Renal pelvis (tissue), 4 donors: Measurements from ENCODE around the gene RFTN1. TPM values are rescaled to one million over a fixed set of nuclear protein-coding genes. Genes with fewer than 3 reads are reported as not detected.

Experiments used
- DNase-seq: peaks from one replicate; pipeline ENCODE4 v3.0.0-alpha.2; 2013
- polyA plus RNA-seq, 3 donors: library from polyadenylated mRNA; unstranded; fragments of 120-200 nt; gene quantifications; one replicate each; pipeline ENCODE4 v1.2.1, GENCODE V29; 2013; ENCODE audit not compliant: insufficient read length in 3 of 3

The RFTN1 gene
- polyA plus RNA-seq, 3 donors: 25.1 to 32.5 (median 31.6) TPM

DNA sequence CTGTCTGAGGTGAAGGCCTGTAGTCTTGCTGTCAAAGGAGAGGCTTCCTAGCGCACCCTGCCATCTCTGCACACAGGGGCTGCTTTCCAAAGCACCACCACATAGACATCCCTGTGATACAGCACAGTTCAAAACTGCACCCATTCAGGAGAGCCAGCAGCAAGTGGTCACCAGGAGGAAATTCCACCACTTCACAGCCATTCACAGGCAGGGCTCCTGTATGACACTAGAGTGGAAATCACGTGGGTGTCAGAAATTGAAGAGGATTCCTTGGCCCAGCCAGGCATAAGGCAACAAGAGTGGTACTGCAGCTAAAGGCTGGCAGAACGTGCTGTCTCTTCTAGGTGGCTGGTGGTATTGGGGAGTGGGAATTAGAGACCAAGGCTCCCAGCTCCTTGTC lies 102.8 kb downstream of the RFTN1 start:
- DNase-seq: no peak

DNA sequence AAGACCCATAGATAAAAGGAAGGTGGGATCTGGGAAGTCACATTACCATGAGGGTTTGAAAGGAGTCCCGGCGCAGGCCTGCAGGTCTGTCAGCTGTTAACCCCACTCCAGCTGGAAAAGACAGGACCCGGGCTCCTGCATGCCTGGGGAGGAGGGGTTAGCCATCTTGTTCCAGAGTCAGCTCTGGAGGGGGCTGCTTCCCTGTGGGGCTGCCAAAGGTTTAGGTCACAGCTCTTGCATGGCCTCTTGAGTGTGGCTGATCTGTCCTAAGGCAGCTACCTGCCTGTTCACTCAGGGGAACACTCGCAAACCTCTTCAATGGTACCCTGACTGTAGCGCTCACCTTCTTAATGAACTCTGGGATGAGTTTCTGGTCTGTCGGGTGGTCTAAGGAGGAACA lies 104.5 kb downstream of the RFTN1 start:
- no peak for DNase-seq

- DNase-seq: no peak
Observed at GRCh38 chr3:16407366-16407765, 106.1 kb downstream of the RFTN1 start.

DNA sequence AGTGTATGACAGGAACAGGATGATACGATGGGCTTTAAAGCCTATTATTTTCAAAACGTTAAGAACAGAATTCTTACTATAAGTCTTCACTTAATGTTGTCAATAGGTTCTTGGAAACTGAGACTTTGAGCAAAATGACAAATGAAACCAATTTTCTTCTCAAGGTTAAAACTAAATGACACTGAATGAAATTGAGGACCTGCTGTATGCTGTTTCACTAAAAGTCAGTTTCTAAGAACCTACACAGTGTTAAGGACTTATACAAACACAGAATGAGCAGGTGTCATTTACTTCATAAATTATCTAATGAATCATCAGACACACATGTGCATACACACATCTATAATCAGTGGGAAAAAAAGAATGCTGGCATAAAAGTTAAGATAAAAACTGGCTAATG lies 106.9 kb downstream of the RFTN1 start:
- no peak for DNase-seq

GRCh38 chr3:16406166-16406565 lies 107.3 kb downstream of the RFTN1 start:
- no peak for DNase-seq

DNA sequence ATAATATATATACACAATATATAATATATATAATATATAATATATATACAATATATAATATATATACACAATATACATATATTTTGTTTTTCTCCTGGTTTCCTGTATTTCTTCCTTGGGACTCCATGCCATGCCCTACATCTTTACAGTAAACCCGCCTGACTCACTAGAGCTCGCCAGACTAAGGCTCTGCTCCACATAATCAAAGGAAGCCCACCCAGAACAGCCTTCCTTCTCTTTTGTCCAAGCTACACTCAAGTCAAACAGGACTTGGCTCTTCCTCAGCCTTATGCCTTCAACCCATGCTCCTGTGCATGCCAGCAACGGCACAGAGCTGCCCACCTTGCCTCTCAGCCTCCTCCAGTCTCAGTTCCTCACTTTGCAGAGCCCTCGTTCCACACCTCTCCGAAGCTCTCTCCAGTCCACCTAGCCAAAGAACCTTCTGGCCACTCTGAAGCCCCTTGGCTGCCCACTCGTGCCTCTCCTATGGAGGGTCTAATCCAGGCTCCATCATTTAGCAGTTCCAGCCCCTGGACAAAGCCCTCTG lies 109.1 kb downstream of the RFTN1 start:
- DNase-seq: no peak

GRCh38 chr3:16402451-16402850 lies 111.0 kb downstream of the RFTN1 start:
- DNase-seq: no peak

DNA sequence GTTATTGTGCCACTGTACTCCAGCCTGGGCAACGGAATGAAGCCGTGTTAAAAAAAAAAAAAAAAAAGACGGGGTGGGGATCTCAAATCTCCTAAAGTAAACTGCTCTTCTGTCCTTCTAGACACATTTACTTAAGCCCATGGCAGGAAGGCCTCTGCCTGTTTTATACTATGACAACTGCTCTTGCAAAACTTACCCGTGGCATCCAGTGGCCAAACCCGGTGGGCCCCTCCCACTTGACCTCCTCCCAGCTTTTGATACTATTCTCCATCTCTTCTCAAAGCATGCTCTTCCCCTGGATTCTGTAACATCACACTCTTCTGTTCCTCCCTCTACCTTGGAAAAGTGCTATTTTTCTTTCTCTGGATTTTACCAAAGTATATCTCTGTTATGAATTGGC lies 112.2 kb downstream of the RFTN1 start:
- no peak for DNase-seq

DNA sequence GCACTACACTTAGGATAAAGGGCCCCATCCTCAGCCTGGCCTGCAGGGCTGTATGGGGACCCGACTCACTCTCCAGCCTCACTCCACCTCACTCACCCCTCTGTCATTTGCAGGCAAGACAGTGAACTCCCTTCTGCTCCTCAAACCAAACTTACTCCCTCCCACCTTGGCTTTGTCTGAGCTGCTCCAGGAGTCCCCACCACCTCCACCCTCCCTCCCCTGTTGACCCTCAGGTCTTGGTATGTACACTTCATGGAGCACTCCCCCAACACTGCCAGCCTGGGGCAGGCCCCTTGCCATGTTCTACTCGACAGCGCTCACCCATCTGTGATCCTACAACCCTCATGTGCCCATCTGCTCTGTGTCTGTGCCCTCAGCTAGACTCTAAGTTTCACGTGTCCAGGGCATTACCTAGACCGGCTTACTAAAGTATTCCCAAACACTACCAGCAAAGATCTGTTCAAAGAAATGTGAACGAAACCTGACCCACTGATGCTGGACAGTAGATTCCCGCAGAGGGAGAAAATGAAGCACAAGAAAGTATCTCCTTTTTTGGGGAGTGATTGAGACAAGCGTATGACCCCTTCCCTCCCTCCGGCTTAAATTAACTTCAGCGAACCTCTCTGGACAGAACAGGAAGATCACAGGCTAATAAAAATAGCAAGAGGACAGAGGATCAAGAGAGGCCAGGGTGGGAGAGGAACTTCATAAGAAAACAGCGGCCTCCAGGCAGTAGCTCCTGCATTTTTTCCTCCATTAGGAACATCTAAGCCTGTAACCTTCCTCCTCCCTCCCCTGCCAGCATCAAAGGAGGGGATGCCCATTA lies 113.2 kb downstream of the RFTN1 start:
- peak; percentile 44 for DNase-seq

DNA sequence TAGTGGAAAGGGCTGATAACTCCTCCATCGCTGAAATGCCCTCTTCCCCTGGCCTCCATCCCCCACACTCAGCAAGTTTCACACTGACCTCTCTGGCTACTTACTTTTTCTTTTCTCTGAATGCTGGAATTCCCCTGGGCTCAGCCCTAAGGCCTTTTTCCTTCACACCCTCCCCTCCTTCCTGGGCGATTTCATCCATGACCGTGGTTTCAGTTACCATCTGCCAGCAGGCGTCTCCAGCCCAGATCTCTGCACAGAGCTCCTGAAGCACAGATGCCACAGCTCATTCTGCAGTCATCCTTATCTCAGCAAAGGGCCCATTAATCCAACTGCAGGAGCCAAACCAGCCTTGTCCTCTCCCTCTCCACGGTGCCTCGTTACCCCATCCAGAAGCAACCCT lies 114.0 kb downstream of the RFTN1 start:
- peak; percentile 74 for DNase-seq

GRCh38 chr3:16398648-16399047 lies 114.9 kb downstream of the RFTN1 start:
- no peak for DNase-seq

GRCh38 chr3:16396202-16396601 lies 117.3 kb downstream of the RFTN1 start:
- DNase-seq: no peak

- DNase-seq: no peak
Observed at GRCh38 chr3:16395212-16395611, 118.3 kb downstream of the RFTN1 start.

GRCh38 chr3:16394639-16395038 lies 118.9 kb downstream of the RFTN1 start:
- DNase-seq: no peak

DNA sequence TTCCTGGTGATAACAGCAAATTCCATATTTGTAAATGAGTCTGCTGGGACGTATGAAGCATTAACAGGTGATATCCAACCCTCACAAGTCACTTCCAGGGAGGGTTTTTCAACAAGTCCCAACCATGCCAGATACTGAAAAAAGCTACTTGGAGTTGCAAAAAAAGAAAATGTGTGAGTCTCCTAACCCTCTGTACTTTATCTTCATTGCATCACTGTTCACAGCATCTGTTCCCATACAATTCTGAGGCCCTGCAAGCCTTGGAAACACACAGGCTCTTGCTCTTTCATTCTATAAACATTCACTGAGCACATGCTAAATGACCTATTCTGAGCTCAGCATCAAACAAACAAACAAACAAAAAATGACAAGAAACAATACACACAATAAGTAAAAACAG lies 120.8 kb downstream of the RFTN1 start:
- no peak for DNase-seq

DNA sequence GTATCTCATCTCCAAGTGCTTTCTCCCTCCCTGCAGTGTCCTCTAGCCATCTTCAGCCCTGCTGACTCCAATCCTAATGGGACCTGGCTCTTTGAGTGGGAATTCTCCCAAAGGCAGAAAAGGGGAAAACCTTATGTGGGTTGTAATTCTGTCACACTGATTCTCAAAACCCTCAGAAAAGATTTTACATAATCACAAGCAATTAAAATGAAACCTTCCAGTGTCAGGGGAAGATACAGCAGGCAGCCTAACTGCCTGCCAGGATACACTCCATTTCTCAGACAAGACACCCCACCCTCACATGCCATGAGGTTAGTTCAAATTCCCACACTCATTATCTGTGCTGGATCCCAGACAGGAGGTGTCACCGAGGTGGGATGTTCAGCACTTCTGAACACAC lies 121.4 kb downstream of the RFTN1 start:
- no peak for DNase-seq

GRCh38 chr3:16390581-16390980 lies 122.9 kb downstream of the RFTN1 start:
- DNase-seq: no peak

- peak; percentile 80 for DNase-seq
Observed at GRCh38 chr3:16388850-16389441, 124.6 kb downstream of the RFTN1 start.

- DNase-seq: no peak
Observed at GRCh38 chr3:16386561-16386960, 126.9 kb downstream of the RFTN1 start.

- DNase-seq: no peak
Observed at GRCh38 chr3:16385151-16385550, 128.3 kb downstream of the RFTN1 start.

DNA sequence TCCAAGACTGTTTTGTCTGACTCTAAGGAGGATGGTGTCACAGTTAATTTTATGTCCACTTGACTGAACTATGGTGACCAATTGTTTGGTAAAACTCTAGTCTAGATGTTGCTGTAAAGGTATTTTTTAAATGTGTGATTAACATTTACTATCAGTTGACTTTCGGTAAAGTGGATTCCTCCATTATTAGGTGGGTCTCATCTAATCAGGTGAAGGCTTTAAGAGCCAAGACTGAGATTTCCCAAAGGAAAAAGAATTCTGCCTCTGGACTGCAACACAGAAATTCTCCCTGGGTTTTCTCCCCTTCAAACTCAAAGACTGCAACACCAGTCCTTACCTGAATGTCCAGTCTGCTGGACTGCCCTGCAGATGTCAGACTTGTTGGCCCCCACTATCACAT lies 129.6 kb downstream of the RFTN1 start:
- DNase-seq: no peak

DNA sequence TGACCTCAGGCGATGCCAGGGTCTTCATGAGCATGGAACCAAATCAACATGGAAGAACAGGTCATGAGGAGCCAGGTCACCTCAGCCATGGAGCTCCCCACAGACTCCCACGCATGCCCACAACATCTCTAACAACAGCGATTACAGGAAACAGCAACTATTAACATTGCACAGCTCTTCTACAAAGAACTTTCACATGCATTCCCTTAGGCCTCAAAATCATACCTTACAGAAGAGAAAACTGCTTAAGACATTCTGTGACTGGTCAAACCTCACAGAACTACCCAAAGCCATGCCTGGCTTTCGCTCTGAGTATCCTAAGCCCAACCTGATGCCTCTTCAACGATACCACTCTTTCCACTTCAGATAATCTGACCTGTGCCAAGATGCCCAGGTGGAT lies 130.7 kb downstream of the RFTN1 start:
- no peak for DNase-seq

DNA sequence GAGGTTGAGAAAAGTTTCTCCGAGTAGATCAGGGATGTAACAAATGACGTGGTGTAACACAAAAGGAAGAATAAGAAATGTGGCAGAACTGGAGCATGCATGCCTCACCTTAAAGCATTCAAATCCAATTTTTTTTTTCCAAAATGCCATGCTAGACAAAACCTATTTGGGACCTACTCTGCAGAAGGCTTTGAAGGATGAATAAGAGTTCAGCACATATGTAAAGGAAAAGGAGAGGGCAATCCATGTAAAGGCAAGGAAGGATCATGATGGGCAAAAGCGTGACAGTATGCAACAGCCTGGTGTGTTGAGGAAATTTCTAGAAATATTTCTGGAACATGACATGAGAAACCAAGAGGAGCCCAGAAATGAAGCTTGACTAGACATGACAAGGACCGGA lies 132.1 kb downstream of the RFTN1 start:
- no peak for DNase-seq

GRCh38 chr3:16380421-16380820 lies 133.1 kb downstream of the RFTN1 start:
- DNase-seq: no peak
